ENCODE data around the gene TBC1D2.

The TBC1D2 gene

GRCh38 chr9:98241357-98242300 is 13.8 kb downstream of the TBC1D2 start:
- FAIRE-seq = no peak
- DNase-seq (ENCODE audit: insufficient read length, low spot score) = no peak
- TF ChIP-seq POLR2A (IDR thresholded peaks at IDR 0.05; ENCODE audit: low read depth, low read length) = no peak

GRCh38 chr9:98240475-98240874 is 15.0 kb downstream of the TBC1D2 start:
- DNase-seq (ENCODE audit: insufficient read length, low spot score) (no peak), FAIRE-seq (no peak)
- no peak for TF ChIP-seq POLR2A (IDR thresholded peaks at IDR 0.05; ENCODE audit: low read depth, low read length)

- FAIRE-seq = no peak
- no peak for DNase-seq (ENCODE audit: insufficient read length, low spot score)
- TF ChIP-seq POLR2A (IDR thresholded peaks at IDR 0.05; ENCODE audit: low read depth, low read length) = no peak
Measured at GRCh38 chr9:98236901-98237487, 18.5 kb downstream of the TBC1D2 start.

GRCh38 chr9:98235126-98235525 is 20.3 kb downstream of the TBC1D2 start:
- TF ChIP-seq POLR2A (IDR thresholded peaks at IDR 0.05; ENCODE audit: low read depth, low read length) = no peak
- DNase-seq (ENCODE audit: insufficient read length, low spot score) (no peak), FAIRE-seq (no peak)

- no peak for FAIRE-seq
- DNase-seq (ENCODE audit: insufficient read length, low spot score) = no peak
- TF ChIP-seq POLR2A (IDR thresholded peaks at IDR 0.05; ENCODE audit: low read depth, low read length) = no peak
Measured at GRCh38 chr9:98234245-98234825, 21.1 kb downstream of the TBC1D2 start.

- DNase-seq (ENCODE audit: insufficient read length, low spot score) = no peak
- TF ChIP-seq POLR2A (IDR thresholded peaks at IDR 0.05; ENCODE audit: low read depth, low read length) = no peak
- no peak for FAIRE-seq
Measured at GRCh38 chr9:98232926-98233325, 22.5 kb downstream of the TBC1D2 start.

GRCh38 chr9:98231770-98232478 is 23.5 kb downstream of the TBC1D2 start:
- DNase-seq (ENCODE audit: insufficient read length, low spot score) (peak; percentile 80), FAIRE-seq (peak; percentile 87)
- TF ChIP-seq POLR2A (IDR thresholded peaks at IDR 0.05; ENCODE audit: low read depth, low read length) = no peak

- TF ChIP-seq POLR2A (IDR thresholded peaks at IDR 0.05; ENCODE audit: low read depth, low read length) = no peak
- FAIRE-seq = no peak
- no peak for DNase-seq (ENCODE audit: insufficient read length, low spot score)
Measured at GRCh38 chr9:98230789-98231188, 24.7 kb downstream of the TBC1D2 start.

- DNase-seq (ENCODE audit: insufficient read length, low spot score) (no peak), FAIRE-seq (no peak)
- TF ChIP-seq POLR2A (IDR thresholded peaks at IDR 0.05; ENCODE audit: low read depth, low read length) = no peak
Measured at GRCh38 chr9:98230304-98230703, 25.1 kb downstream of the TBC1D2 start.

- TF ChIP-seq POLR2A (IDR thresholded peaks at IDR 0.05; ENCODE audit: low read depth, low read length) = no peak
- FAIRE-seq = no peak
Measured at GRCh38 chr9:98229620-98230019, 25.8 kb downstream of the TBC1D2 start.

GRCh38 chr9:98229090-98229395 is 26.4 kb downstream of the TBC1D2 start:
- DNase-seq (ENCODE audit: insufficient read length, low spot score) (no peak), FAIRE-seq (no peak)
- no peak for TF ChIP-seq POLR2A (IDR thresholded peaks at IDR 0.05; ENCODE audit: low read depth, low read length)

More at GRCh38 chr9:98229620-98230019, 25.8 kb downstream of the TBC1D2 start:
- no peak for DNase-seq (ENCODE audit: insufficient read length, low spot score)

GRCh38 chr9:98228392-98229089 is 26.9 kb downstream of the TBC1D2 start:
- FAIRE-seq (no peak), DNase-seq (ENCODE audit: insufficient read length, low spot score) (no peak)
- no peak for TF ChIP-seq POLR2A (IDR thresholded peaks at IDR 0.05; ENCODE audit: low read depth, low read length)

- no peak for FAIRE-seq
- no peak for TF ChIP-seq POLR2A (IDR thresholded peaks at IDR 0.05; ENCODE audit: low read depth, low read length)
- no peak for DNase-seq (ENCODE audit: insufficient read length, low spot score)
Measured at GRCh38 chr9:98227883-98228282, 27.6 kb downstream of the TBC1D2 start.
